ENCODE measurements around the gene KANSL3.

KANSL3 gene

DNA sequence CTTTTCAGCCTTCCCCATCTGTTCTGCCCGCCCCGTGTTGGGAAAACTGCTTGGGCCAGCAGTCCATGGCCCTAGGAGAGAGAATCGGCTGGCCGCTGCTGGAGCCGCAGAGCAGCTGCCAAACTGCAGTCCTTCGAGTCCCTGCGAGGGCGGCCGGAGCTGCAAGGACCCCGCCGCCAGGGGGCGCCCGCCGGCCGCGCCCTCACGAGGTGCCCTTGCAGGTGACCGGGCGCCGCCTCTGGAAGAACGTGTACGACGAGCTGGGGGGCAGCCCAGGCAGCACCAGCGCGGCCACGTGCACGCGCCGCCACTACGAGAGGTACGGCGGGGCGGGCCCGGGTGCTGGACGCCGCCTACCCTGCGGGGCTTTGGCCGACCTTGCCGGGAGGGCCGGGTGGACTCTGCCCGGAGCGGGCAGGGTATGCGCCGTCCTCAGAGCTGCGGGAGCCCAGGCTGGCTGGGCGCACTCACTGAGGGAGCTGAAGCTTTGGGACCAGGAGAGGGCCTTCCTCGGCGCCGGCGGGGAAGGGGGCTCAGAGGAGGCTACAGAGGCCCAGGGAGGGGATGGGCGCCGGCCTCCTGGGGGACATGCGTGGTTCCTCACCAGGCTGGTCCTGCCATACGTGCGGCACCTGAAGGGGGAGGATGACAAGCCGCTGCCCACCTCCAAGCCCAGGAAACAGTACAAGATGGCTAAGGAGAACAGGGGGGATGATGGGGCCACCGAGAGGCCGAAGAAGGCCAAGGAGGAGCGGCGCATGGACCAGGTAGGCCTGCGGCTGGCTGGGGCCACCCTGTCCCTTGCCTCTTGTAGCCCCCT is 87.9 kb downstream of the KANSL3 start:
- TF ChIP-seq TEAD4 (IDR thresholded peaks at IDR 0.05) (no peak), RAD21 (IDR thresholded peaks at IDR 0.05; ENCODE audit: low read depth) (peak; percentile 46; the same call in 1 of the 2 replicates), CEBPB (IDR thresholded peaks at IDR 0.05) (no peak)

DNA sequence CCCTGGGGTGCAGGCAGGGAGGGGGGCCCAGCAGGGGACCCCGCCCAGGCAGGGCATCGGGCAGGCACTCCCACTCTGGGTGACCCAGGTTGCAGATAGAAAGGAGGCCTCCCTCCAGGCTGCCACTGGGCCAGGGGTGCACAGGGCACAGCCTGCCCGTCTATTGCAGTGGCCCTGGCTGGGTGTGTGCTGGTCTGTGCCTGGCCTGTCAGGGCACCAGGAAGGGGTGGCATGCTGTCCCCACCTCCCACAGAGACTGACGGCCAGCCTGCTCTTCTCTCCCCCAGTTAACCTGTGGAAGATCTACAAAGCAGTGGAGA is 88.7 kb downstream of the KANSL3 start:
- TF ChIP-seq YY1 (IDR thresholded peaks at IDR 0.05; ENCODE audit: low read depth) (no peak), CEBPB (IDR thresholded peaks at IDR 0.05) (no peak), TEAD4 (IDR thresholded peaks at IDR 0.05) (no peak), FOXM1 (IDR thresholded peaks at IDR 0.05; ENCODE audit: borderline replicate concordance, low read depth) (no peak), CREB1 (IDR thresholded peaks at IDR 0.05; ENCODE audit: low read depth) (no peak), TCF12 (IDR thresholded peaks at IDR 0.05; ENCODE audit: low read depth) (no peak), EP300 (IDR thresholded peaks at IDR 0.05; ENCODE audit: borderline replicate concordance) (no peak)
- TF ChIP-seq, protein P1, sequence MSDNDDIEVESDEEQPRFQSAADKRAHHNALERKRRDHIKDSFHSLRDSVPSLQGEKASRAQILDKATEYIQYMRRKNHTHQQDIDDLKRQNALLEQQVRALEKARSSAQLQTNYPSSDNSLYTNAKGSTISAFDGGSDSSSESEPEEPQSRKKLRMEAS (IDR thresholded peaks at IDR 0.05): no peak
- TF ChIP-seq, protein P2, sequence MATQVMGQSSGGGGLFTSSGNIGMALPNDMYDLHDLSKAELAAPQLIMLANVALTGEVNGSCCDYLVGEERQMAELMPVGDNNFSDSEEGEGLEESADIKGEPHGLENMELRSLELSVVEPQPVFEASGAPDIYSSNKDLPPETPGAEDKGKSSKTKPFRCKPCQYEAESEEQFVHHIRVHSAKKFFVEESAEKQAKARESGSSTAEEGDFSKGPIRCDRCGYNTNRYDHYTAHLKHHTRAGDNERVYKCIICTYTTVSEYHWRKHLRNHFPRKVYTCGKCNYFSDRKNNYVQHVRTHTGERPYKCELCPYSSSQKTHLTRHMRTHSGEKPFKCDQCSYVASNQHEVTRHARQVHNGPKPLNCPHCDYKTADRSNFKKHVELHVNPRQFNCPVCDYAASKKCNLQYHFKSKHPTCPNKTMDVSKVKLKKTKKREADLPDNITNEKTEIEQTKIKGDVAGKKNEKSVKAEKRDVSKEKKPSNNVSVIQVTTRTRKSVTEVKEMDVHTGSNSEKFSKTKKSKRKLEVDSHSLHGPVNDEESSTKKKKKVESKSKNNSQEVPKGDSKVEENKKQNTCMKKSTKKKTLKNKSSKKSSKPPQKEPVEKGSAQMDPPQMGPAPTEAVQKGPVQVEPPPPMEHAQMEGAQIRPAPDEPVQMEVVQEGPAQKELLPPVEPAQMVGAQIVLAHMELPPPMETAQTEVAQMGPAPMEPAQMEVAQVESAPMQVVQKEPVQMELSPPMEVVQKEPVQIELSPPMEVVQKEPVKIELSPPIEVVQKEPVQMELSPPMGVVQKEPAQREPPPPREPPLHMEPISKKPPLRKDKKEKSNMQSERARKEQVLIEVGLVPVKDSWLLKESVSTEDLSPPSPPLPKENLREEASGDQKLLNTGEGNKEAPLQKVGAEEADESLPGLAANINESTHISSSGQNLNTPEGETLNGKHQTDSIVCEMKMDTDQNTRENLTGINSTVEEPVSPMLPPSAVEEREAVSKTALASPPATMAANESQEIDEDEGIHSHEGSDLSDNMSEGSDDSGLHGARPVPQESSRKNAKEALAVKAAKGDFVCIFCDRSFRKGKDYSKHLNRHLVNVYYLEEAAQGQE (IDR thresholded peaks at IDR 0.05; ENCODE audit: low read depth): no peak
- TF ChIP-seq, protein P3, sequence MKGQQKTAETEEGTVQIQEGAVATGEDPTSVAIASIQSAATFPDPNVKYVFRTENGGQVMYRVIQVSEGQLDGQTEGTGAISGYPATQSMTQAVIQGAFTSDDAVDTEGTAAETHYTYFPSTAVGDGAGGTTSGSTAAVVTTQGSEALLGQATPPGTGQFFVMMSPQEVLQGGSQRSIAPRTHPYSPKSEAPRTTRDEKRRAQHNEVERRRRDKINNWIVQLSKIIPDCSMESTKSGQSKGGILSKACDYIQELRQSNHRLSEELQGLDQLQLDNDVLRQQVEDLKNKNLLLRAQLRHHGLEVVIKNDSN (IDR thresholded peaks at IDR 0.05): no peak

DNA sequence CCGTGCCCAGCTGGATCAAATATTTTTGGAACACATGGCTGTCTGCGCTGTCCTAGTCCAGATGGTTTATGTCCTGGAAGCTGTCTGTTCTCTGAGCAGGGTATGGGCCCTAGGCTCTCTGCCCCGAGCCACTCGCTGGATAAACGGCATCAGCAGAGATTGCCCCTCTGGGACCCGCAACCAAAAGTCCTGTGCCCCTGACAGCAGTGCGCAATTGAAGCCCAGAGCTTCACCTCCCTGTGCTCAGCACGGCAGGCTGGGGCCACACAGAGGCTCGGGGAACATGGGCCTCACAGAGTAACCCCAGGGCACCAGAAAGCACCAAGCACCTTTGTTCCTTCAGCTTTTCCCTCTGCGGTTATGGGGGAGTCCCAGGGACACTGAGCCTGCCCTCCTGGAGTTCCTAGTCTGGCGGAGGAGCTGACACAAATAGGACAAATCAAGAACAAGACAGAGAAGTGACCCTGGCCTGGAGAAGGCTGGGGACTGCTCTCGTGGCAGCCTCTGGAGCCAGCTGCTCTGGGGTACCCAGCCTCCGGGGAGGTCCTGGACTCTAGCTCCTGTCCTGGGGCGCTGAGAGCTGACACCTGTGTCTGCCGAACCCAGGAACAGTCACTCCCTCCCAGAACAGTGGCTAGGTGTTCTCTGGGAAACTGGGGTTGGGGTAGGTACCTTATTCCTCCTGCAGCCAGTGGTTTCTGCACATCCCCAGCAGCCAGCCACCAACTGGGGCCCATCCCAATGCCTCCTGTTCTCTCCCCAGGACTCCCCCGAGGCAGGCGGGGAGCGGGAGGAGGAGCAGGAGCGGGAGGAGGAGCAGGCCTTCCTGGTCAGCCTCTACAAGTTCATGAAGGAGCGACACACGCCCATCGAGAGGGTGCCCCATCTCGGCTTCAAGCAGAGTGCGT is 89.3 kb downstream of the KANSL3 start:
- TF ChIP-seq NFIC (IDR thresholded peaks at IDR 0.05) (no peak), EP300 (IDR thresholded peaks at IDR 0.05; ENCODE audit: borderline replicate concordance) (no peak), TCF12 (IDR thresholded peaks at IDR 0.05; ENCODE audit: low read depth) (no peak), YY1 (IDR thresholded peaks at IDR 0.05; ENCODE audit: low read depth) (no peak), ZBTB7A (IDR thresholded peaks at IDR 0.05; ENCODE audit: low read depth) (no peak), TEAD4 (IDR thresholded peaks at IDR 0.05) (no peak), FOXM1 (IDR thresholded peaks at IDR 0.05; ENCODE audit: borderline replicate concordance, low read depth) (no peak), CEBPB (IDR thresholded peaks at IDR 0.05) (no peak), RAD21 (IDR thresholded peaks at IDR 0.05; ENCODE audit: low read depth) (no peak), EGR1 (IDR thresholded peaks at IDR 0.05) (no peak)
- TF ChIP-seq, protein P2 (IDR thresholded peaks at IDR 0.05; ENCODE audit: low read depth): no peak
- TF ChIP-seq, protein P3 (IDR thresholded peaks at IDR 0.05): no peak
- TF ChIP-seq, protein P1 (IDR thresholded peaks at IDR 0.05): no peak

DNA sequence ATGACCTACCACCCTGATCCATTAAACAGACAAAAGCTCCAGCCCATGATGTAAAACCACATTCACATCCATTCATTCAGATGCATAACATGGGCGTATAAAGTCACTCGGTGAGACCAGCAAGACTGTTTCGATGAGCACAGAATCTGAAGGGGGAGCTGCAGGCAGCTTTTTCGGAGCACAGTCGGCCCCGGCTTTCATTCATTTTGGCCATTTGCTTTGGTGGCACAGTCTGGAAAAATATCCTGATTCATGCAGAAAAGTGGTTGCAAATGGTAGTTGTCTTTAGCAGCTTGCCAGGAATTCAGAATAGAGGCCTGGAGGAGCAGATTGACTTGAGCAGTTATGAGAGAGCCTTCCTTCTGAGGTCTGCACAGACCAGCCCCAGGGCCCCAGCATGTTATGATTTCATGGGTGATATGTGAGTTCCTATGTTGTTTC is 90.4 kb downstream of the KANSL3 start:
- TF ChIP-seq YY1 (IDR thresholded peaks at IDR 0.05; ENCODE audit: low read depth): no peak
- TF ChIP-seq CEBPB (IDR thresholded peaks at IDR 0.05): no peak
- no peak for TF ChIP-seq CREB1 (IDR thresholded peaks at IDR 0.05; ENCODE audit: low read depth)
- TF ChIP-seq ZBTB7A (IDR thresholded peaks at IDR 0.05; ENCODE audit: low read depth): no peak
- TF ChIP-seq, protein P1 (IDR thresholded peaks at IDR 0.05): no peak
- TF ChIP-seq TCF12 (IDR thresholded peaks at IDR 0.05; ENCODE audit: low read depth): no peak
- TF ChIP-seq TAF1 (IDR thresholded peaks at IDR 0.05; ENCODE audit: low read depth): no peak
- no peak for TF ChIP-seq FOXM1 (IDR thresholded peaks at IDR 0.05; ENCODE audit: borderline replicate concordance, low read depth)
- no peak for TF ChIP-seq NFIC (IDR thresholded peaks at IDR 0.05)
- no peak for TF ChIP-seq TEAD4 (IDR thresholded peaks at IDR 0.05)
- TF ChIP-seq RAD21 (IDR thresholded peaks at IDR 0.05; ENCODE audit: low read depth): no peak
- TF ChIP-seq, protein P3 (IDR thresholded peaks at IDR 0.05): no peak
